IPS-18c (cell line): ENCODE data around the gene RABAC1.
"Not testable (repeated sequence)": the region's sequence is repeated elsewhere in the genome, so short reads cannot be mapped to it uniquely, and the experiment has no call there.

Experiments used
- H3K4me3 ChIP-seq: 2 replicates; pipeline ENCODE4 v1.7.0; 2013; ENCODE audit warnings: low read depth, mild to moderate bottlenecking, low read length, moderate library complexity; ENCODE audit not compliant: insufficient read depth
- H3K9me3 ChIP-seq: one replicate; pipeline ENCODE4 v1.6.1; 2013; ENCODE audit warnings: mild to moderate bottlenecking, low read length, moderate library complexity; ENCODE audit not compliant: control insufficient read depth, insufficient read depth

RABAC1 gene

GRCh38 chr19:41991925-41992569 is 32.9 kb upstream of the RABAC1 start:
- not testable (repeated sequence) for H3K9me3 ChIP-seq, H3K4me3 ChIP-seq

- no peak overlapping the region for H3K4me3 ChIP-seq
- no peaks in the 10 kb centered on the region for H3K9me3 ChIP-seq
These were observed 31.9 kb upstream of the RABAC1 start for GRCh38 chr19:41991025-41991424.

- Histone ChIP-seq H3K9me3 (no peaks in the 10 kb centered on the region), H3K4me3 (no peak overlapping the region)
These were observed 31.5 kb upstream of the RABAC1 start for GRCh38 chr19:41990615-41991014.

DNA sequence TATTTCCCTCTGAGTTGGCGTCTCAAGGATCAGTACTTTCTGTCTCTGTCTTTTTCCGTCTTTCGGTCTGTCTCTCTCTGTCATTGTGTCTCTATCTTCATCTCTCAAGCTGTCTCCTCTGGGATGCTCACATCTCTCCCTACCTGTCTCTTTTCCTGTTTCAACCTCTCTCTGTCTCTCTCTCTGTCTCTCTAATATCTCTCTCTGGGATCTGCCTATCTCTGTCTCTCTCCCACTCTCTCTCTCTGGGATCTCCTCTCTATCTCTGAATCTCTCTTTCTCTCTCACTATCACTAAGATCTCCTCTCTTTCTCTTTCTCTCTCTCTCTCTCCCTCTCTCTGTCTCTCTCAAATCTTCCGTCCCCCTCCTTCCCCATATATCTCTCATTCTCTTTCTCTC is 30.9 kb upstream of the RABAC1 start:
- Histone ChIP-seq H3K4me3 (no peak overlapping the region), H3K9me3 (no peaks in the 10 kb centered on the region)

DNA sequence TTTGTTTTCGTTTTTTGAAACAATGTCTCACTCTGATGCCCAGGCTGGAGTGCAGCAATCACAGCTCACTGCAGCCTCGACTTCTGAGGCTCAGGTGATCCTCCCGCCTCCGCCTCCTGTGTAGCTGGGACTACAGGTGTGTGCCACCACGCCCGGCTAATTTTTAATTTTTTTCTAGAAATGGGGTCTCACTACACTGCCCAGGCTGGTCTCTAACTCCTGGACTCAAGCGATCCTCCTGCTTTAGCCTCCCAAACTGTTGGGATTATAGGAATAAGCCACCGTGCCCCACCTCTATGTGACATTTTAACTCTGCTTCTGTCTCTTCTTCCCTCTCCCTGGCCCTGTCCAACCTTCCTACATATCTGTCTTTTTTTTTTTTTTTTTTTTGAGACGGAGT is 29.8 kb upstream of the RABAC1 start:
- Histone ChIP-seq H3K9me3 (no peaks in the 10 kb centered on the region), H3K4me3 (no peak overlapping the region)

- Histone ChIP-seq H3K4me3 (no peak overlapping the region), H3K9me3 (no peaks in the 10 kb centered on the region)
These were observed 28.2 kb upstream of the RABAC1 start for GRCh38 chr19:41987141-41987860.

GRCh38 chr19:41984961-41985360 is 25.8 kb upstream of the RABAC1 start:
- Histone ChIP-seq H3K4me3 (no peak overlapping the region), H3K9me3 (no peaks in the 10 kb centered on the region)

DNA sequence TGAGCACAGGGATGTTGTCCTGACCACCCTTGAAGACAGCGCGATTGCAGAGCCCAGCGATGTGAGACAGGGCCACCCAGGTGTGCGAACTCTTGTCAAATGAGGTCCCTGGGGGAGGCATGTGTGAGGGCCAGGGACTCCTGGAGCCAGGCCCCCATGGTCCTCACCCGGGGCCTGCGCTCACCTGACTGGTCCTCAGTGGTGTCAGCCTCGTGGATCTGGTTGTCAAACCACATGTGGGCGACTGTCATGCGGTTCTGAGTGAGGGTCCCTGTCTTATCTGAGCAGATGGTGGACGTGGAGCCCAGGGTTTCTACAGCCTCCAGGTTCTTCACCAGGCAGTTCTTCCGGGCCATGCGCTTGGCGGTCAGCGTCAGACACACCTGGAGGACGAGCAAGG is 22.6 kb upstream of the RABAC1 start:
- Histone ChIP-seq H3K4me3 (no peak overlapping the region), H3K9me3 (no peaks in the 10 kb centered on the region)

DNA sequence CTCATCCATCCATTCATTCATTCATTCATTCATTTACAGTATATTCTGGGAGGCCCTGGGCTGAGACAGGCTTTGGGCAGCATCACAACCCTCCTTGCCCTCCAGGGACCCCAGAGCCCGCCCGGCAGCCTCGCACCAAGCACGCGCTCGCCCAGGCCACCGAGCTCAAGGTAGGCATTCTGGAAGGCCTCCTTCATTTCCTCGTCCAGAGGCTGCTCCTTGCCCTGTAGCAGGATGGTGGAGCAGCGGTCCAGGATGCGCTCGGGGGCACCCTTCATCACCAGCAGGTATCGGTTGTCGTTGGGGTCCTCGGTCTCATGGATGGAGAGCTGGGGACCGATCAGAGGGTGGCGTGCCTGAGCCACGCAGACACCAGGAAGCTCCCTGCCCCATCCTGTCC is 19.3 kb upstream of the RABAC1 start:
- Histone ChIP-seq H3K9me3 (no peaks in the 10 kb centered on the region), H3K4me3 (no peak overlapping the region)

- no peaks in the 10 kb centered on the region for H3K9me3 ChIP-seq
- H3K4me3 ChIP-seq, result no peak overlapping the region
These were observed 18.8 kb upstream of the RABAC1 start for GRCh38 chr19:41977916-41978315.

GRCh38 chr19:41974652-41975051 is 15.5 kb upstream of the RABAC1 start:
- Histone ChIP-seq H3K4me3 (no peak overlapping the region), H3K9me3 (no peaks in the 10 kb centered on the region)

GRCh38 chr19:41971363-41971762 is 12.2 kb upstream of the RABAC1 start:
- Histone ChIP-seq H3K9me3 (no peaks in the 10 kb centered on the region), H3K4me3 (no peak overlapping the region)

GRCh38 chr19:41969772-41970458 is 10.8 kb upstream of the RABAC1 start:
- H3K9me3 ChIP-seq, result no peaks in the 10 kb centered on the region
- H3K4me3 ChIP-seq, result no peak overlapping the region

- Histone ChIP-seq H3K9me3 (no peaks in the 10 kb centered on the region), H3K4me3 (no peak overlapping the region)
These were observed 9.9 kb upstream of the RABAC1 start for GRCh38 chr19:41968751-41969595.

- no peak overlapping the region for H3K4me3 ChIP-seq
- no peaks in the 10 kb centered on the region for H3K9me3 ChIP-seq
These were observed 8.1 kb upstream of the RABAC1 start for GRCh38 chr19:41967054-41967783.

DNA sequence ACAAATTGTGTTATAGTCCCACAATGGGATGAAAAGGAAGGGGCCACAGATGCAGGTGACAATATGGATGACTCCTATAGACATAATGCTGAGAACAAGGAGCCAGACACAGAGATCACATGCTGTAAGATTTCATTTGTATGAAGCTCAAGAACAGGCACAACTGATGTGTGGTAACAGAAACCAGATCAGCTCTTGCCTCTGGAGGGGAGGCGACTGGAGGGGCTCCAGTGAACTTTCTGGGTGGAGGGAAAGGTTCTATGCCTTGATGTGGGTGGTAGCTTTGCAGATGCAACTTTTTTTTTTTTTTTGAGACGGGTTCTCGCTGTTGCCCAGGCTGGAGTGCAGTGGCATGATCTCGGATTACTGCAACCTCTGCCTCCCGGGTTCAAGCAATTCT is 6.0 kb upstream of the RABAC1 start:
- H3K9me3 ChIP-seq, result no peaks in the 10 kb centered on the region
- H3K4me3 ChIP-seq, result no peak overlapping the region

GRCh38 chr19:41960973-41961372 is 1.9 kb upstream of the RABAC1 start:
- no peaks in the 10 kb centered on the region for H3K9me3 ChIP-seq
- H3K4me3 ChIP-seq, result no peak overlapping the region
